Right lobe of liver (tissue), 6 donors: ENCODE results near the gene KIF2A. TPM values are rescaled to one million over a fixed set of nuclear protein-coding genes. Genes with fewer than 3 reads are reported as not detected.

Experiments used
- ATAC-seq, 4 donors: fragments of 200-7000 bp; cut with Tn5 transposase; one replicate each; pipeline ENCODE4 v1.9.1; 2020; ENCODE audit warnings: mild to moderate bottlenecking in 4 of 4, moderate library complexity in 4 of 4
- DNase-seq, 3 donors: peaks; one replicate each; pipeline ENCODE4 v3.0.0-alpha.2; 2020
- H3K27ac ChIP-seq, 3 donors: fragments of 200-600 bp; one replicate each; pipeline ENCODE4 v1.8.0; 2022
- H3K27me3 ChIP-seq, 2 donors: fragments of 200-600 bp; one replicate each; pipeline ENCODE4 v1.8.0; 2022
- H3K36me3 ChIP-seq, 4 donors: fragments of 200-600 bp; sonication (generic) in 1 of 4; one replicate each; pipeline versions ENCODE4 v1.5.1 to v1.8.0; 2017 to 2022; ENCODE audit warnings: control low read depth in 1 of 4
- H3K4me1 ChIP-seq, 4 donors: fragments of 200-600 bp; sonication (generic) in 1 of 4; one replicate each; pipeline versions ENCODE4 v1.5.1 to v1.8.0; 2017 to 2022; ENCODE audit warnings: control low read depth in 1 of 4
- H3K4me3 ChIP-seq, 3 donors: fragments of 200-600 bp; one replicate each; pipeline ENCODE4 v1.8.0; 2022
- H3K9me3 ChIP-seq, 4 donors: fragments of 200-600 bp; sonication (generic) in 1 of 4; one replicate each; pipeline versions ENCODE4 v1.5.1 to v1.8.0; 2017 to 2022; ENCODE audit warnings: control low read depth in 1 of 4
- POLR2A ChIP-seq: fragments of 450-650 bp; IDR thresholded peaks from one replicate; pipeline ENCODE4 v1.6.1; 2017; ENCODE audit warnings: antibody characterized with exemption, mild to moderate bottlenecking
- WGBS: methylation state at CpG from one replicate; pipeline ENCODE4 v1.1.6; 2018; ENCODE audit warnings: low coverage, low lambda C conversion rate; ENCODE audit not compliant: insufficient coverage; ENCODE audit errors: missing lambda C conversion rate; 5-methylcytosine and 5-hydroxymethylcytosine counted together
- intact Hi-C, 2 donors: fragments of 100-400 bp; cut with DNase I; formaldehyde crosslinking; loops; one replicate each; pipeline versions ENCODE4 v1.11.2 to v1.14.1; 2022
- total RNA-seq, 6 experiments: library from RNA; depleted of rRNA in 2 of 6; stranded (reverse); fragments of >200 nt in 2 of 6; fragmentation: NEBNext Ultra II Directional in 3 of 6; extraction: Animal tissue kit (Norgen Biotek cat#: 25700) in 3 of 6; gene quantifications; one replicate each; pipeline versions ENCODE4 v1.1.0 to v1.2.4, GENCODE V29; 2016 to 2023
- TF ChIP-seq, protein P1 (sequence below), 4 donors: fragments of 200-600 bp in 3 of 4; fragments of 450-650 bp in 1 of 4; IDR thresholded peaks; one replicate each; pipeline versions ENCODE4 v1.5.1 to v1.8.0; 2016 to 2022; ENCODE audit warnings: antibody characterized with exemption in 4 of 4, mild to moderate bottlenecking in 2 of 4
- donor health status: DM: no; HTN: yes; CAD: no.
- donor health status: DM: no; HTN: no; CAD: no.
- donor health status: DM: no; HTN: no; CAD: no.
- donor health status: DM: no; HTN: yes; CAD: no.
- donor health status: DM: no; HTN: yes; CAD: no.

Gene KIF2A
- total RNA-seq, 6 experiments from 2014 or later = 4.9 to 10.2 (median 6.7) TPM

DNA sequence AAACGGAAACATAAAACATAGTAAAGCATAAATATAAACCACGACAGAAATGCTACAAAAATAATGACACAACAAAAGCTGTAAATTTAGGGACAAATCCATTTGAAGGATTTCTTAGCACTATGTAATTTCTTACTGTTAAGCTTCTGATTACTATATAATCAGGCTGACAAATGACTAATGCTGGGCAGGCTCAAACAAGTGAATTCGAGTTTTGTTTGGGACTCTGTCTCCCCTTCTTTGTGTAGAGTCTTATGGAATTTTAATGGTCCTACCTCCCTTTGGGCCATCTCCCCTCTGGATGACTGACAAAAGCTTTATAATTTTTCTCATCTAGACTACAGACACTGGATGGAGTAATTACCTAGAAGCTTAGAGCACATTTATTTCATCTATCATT is 24.6 kb upstream of the KIF2A start:
- H3K4me1 ChIP-seq = no peaks in the 10 kb centered on the region
- ATAC-seq (no peak), DNase-seq (no peak)
- no peaks in the 10 kb centered on the region for H3K36me3 ChIP-seq
- H3K9me3 ChIP-seq = no peaks in the 10 kb centered on the region
- no peaks in the 10 kb centered on the region for H3K27me3 ChIP-seq
- 40% methylated on average over 3 of the region's 3 CpGs for WGBS
- no peak overlapping the region for H3K4me3 ChIP-seq
- TF ChIP-seq, protein P1, sequence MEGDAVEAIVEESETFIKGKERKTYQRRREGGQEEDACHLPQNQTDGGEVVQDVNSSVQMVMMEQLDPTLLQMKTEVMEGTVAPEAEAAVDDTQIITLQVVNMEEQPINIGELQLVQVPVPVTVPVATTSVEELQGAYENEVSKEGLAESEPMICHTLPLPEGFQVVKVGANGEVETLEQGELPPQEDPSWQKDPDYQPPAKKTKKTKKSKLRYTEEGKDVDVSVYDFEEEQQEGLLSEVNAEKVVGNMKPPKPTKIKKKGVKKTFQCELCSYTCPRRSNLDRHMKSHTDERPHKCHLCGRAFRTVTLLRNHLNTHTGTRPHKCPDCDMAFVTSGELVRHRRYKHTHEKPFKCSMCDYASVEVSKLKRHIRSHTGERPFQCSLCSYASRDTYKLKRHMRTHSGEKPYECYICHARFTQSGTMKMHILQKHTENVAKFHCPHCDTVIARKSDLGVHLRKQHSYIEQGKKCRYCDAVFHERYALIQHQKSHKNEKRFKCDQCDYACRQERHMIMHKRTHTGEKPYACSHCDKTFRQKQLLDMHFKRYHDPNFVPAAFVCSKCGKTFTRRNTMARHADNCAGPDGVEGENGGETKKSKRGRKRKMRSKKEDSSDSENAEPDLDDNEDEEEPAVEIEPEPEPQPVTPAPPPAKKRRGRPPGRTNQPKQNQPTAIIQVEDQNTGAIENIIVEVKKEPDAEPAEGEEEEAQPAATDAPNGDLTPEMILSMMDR (IDR thresholded peaks at IDR 0.05) = no peak
- TF ChIP-seq POLR2A = no peak
- H3K27ac ChIP-seq = no peak overlapping the region
- intact Hi-C loops = no loop called here

DNA sequence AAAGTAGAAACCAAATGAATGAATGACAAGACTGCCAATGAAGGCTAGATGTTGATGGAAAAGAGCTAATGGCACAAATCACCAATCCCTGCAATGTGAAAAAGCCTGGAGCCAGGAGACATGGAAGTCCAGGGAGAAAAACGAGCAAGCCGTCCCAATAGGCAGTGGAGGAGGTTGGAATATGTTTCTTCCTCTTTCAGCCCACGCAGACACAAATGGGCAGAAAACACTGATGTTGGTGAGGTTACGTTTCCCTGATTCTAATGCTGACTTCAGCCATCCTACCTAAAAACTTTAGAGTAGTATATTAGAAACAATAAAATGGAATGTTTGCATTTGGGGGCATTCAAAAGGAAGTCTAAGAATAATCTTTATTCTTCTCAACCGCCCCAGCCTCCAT is 23.9 kb upstream of the KIF2A start:
- Histone ChIP-seq H3K27ac (no peak overlapping the region), H3K9me3 (no peaks in the 10 kb centered on the region), H3K4me1 (no peaks in the 10 kb centered on the region), H3K4me3 (no peak overlapping the region), H3K27me3 (no peaks in the 10 kb centered on the region), H3K36me3 (no peaks in the 10 kb centered on the region)
- no peak for TF ChIP-seq POLR2A
- TF ChIP-seq, protein P1 (IDR thresholded peaks at IDR 0.05) = no peak
- ATAC-seq (no peak), DNase-seq (no peak)
- intact Hi-C loops = no loop called here
- WGBS = 56% methylated on average over 5 of the region's 5 CpGs

DNA sequence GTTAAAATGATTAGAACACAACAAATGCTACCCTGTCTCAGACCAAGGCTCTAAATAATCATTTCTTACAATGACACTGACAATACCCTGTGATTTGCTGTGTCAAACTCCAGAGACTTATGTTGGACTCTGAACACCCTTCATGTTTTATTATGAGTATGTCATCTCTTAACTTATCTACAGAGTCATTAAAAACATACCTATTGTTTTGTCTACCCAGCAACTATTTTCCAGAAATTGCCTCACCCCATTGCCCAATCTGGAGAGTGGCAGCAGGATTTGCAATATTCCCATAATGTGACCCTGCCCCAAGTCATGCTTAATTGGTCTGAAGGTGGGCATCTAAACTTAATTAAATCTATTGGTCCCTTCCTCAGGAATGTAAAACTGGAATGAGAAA is 23.0 kb upstream of the KIF2A start:
- Histone ChIP-seq H3K4me3 (no peak overlapping the region), H3K4me1 (no peaks in the 10 kb centered on the region), H3K27ac (no peak overlapping the region), H3K36me3 (no peaks in the 10 kb centered on the region), H3K9me3 (no peaks in the 10 kb centered on the region), H3K27me3 (no peaks in the 10 kb centered on the region)
- ATAC-seq = no peak
- DNase-seq = no peak
- TF ChIP-seq POLR2A = no peak
- TF ChIP-seq, protein P1 (IDR thresholded peaks at IDR 0.05) = no peak
- intact Hi-C loops = no loop called here

DNA sequence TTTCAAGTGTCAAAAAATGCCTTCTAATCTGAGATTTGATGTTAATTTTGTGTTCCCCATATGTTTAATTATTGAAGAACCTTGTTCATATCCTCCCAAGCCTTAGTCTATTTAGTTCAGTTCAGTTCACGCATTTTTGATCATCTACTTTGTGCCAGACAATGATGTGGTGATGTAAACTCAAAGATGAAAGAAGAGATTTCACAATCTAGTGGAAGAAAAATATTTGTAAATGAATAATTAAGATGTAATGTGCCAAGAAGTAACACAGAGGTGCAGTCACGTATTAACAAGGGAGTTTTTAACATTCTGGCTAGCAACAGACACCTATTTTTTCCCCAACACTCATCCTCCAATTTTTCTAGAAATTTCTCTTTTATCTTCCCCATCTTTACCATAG is 22.1 kb upstream of the KIF2A start:
- no peaks in the 10 kb centered on the region for H3K36me3 ChIP-seq
- no peak overlapping the region for H3K4me3 ChIP-seq
- ATAC-seq (no peak), DNase-seq (no peak)
- H3K9me3 ChIP-seq = no peaks in the 10 kb centered on the region
- no peaks in the 10 kb centered on the region for H3K27me3 ChIP-seq
- intact Hi-C loops = no loop called here
- H3K4me1 ChIP-seq = no peaks in the 10 kb centered on the region
- H3K27ac ChIP-seq = no peak overlapping the region
- WGBS = 29% methylated on average over 2 of the region's 2 CpGs
- TF ChIP-seq POLR2A = no peak
- TF ChIP-seq, protein P1 (IDR thresholded peaks at IDR 0.05) = no peak
